ENCODE results near the gene SLC35B1.

Gene SLC35B1

DNA sequence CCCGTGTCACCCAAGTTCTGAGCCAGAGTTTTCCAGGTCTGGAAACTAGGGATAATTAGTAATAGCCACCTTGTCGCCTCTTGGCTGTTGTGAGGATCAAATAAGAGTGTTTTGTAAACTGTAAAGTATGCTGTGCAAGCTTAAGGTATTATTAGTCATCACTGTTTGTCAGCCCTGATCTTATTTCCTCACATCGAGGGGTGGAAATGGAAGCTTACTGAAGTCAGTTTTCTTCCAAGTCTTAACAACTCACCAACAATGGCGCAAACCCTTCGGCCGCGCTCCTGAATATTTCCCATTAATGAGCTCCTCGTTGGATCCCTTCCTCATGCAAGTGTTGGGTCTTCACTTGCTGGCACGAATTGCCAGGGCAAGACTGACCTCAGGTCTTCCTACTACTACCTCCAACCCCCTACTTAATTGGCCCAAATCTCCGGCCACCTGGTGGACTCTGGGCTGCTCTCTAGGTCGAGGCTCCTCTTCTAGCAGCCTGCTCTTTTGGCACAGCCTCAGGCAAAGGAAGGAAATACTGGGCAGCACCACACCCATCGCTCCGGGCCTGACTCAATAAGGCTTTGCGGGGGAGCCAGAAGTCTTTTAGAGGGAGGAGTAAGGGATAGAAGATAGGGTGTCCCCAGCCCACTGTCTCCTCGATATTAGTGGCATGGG is 885 bp upstream of the SLC35B1 start:
- DNase-seq: peak in 1 of 2 donors; percentile 65
- H3K23ac ChIP-seq (ENCODE audit: low read length): no peak overlapping the region
- peak overlapping the region; percentile 27 for H2BK5ac ChIP-seq (ENCODE audit: low read depth, low read length, poor library complexity)
- H3K79me2 ChIP-seq (ENCODE audit: control insufficient read depth, insufficient read depth, low read length, poor library complexity): peaks cover 8% of the 10 kb centered on the region
- peak overlapping the region; percentile 24 for H2AK5ac ChIP-seq (ENCODE audit: low read length)
- peak overlapping the region; percentile 28 for H3K4me2 ChIP-seq (ENCODE audit: low read length)
- H4K91ac ChIP-seq (ENCODE audit: low read depth, low read length): peak overlapping the region; percentile 52
- H4K12ac ChIP-seq (ENCODE audit: low read depth, low read length): peak overlapping the region; percentile 92
- H3K79me1 ChIP-seq (ENCODE audit: low read length): peaks cover 8% of the 10 kb centered on the region
- no peak overlapping the region for H2BK12ac ChIP-seq (ENCODE audit: low read length)
- peaks cover 17 to 24% of the 10 kb centered on the region in 2 experiments for H3K36me3 ChIP-seq (ENCODE audit: control insufficient read depth in 1 of 2, insufficient read depth in 2 of 2, low read length in 2 of 2)
- H3K9ac ChIP-seq (ENCODE audit: low read length): no peak overlapping the region
- peak overlapping the region; percentile 33 for H3K4ac ChIP-seq (ENCODE audit: low read depth, low read length)
- H3K4me1 ChIP-seq (ENCODE audit: control insufficient read depth in 1 of 2, insufficient read depth in 2 of 2, low read length in 2 of 2): peaks cover 3 to 7% of the 10 kb centered on the region in 2 experiments
- WGBS (ENCODE audit: extremely low coverage, insufficient coverage, insufficient read length): no CpG with 5 or more reads among the region's 15 CpGs
- H3K14ac ChIP-seq (ENCODE audit: low read length): no peak overlapping the region
- no peak overlapping the region for H2BK120ac ChIP-seq (ENCODE audit: insufficient read depth, low read length, poor library complexity)
- H2AFZ ChIP-seq (ENCODE audit: insufficient read depth, low read length, poor library complexity): peak overlapping the region; percentile 89
- H3K4me3 ChIP-seq (ENCODE audit: low read depth, low read length): no peak overlapping the region
- H3K27me3 ChIP-seq (ENCODE audit: insufficient read depth, low read length): no peaks in the 10 kb centered on the region
- no peaks in the 10 kb centered on the region for H3K9me3 ChIP-seq (ENCODE audit: insufficient read depth, low read depth, low read length)
- no peak overlapping the region for H3K18ac ChIP-seq (ENCODE audit: low read length)
- H4K8ac ChIP-seq (ENCODE audit: low read depth, low read length): peak overlapping the region; percentile 93
- H3K27ac ChIP-seq (ENCODE audit: low read depth, low read length): no peak overlapping the region

DNA sequence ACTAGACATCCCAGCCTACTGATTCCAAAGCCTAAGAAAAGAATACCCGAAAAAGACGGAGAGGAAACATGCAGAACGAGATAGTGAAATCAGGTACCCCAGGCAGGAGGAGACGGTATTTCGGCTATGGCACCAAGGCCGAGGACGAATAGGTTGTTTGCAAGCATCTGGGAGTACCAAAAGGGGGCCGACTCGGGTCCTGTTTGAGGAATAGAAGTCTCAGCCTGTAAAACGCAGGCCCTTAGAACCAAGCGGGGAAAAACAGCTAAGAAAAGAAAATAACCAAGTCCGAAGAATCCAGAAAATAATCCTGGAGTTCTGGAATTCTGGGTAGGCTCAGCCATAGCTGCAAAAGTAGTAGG is 537 bp downstream of the SLC35B1 start:
- Histone ChIP-seq H4K12ac (ENCODE audit: low read depth, low read length) (peak overlapping the region; percentile 45), H3K79me2 (ENCODE audit: control insufficient read depth, insufficient read depth, low read length, poor library complexity) (peaks cover 8% of the 10 kb centered on the region), H2AFZ (ENCODE audit: insufficient read depth, low read length, poor library complexity) (peak overlapping the region; percentile 33), H2AK5ac (ENCODE audit: low read length) (no peak overlapping the region), H2BK12ac (ENCODE audit: low read length) (no peak overlapping the region), H3K79me1 (ENCODE audit: low read length) (peaks cover 8% of the 10 kb centered on the region), H3K4me1 (ENCODE audit: control insufficient read depth in 1 of 2, insufficient read depth in 2 of 2, low read length in 2 of 2) (peaks cover 3 to 7% of the 10 kb centered on the region in 2 experiments), H3K23ac (ENCODE audit: low read length) (no peak overlapping the region), H2BK5ac (ENCODE audit: low read depth, low read length, poor library complexity) (peak overlapping the region; percentile 94), H3K9me3 (ENCODE audit: insufficient read depth, low read depth, low read length) (no peaks in the 10 kb centered on the region), H3K9ac (ENCODE audit: low read length) (peak overlapping the region; percentile 81), H3K14ac (ENCODE audit: low read length) (peak overlapping the region; percentile 60), H3K36me3 (ENCODE audit: control insufficient read depth in 1 of 2, insufficient read depth in 2 of 2, low read length in 2 of 2) (peaks cover 29 to 36% of the 10 kb centered on the region in 2 experiments), H4K91ac (ENCODE audit: low read depth, low read length) (peak overlapping the region; percentile 84), H4K8ac (ENCODE audit: low read depth, low read length) (peak overlapping the region; percentile 87), H2BK120ac (ENCODE audit: insufficient read depth, low read length, poor library complexity) (peak overlapping the region; percentile 82), H3K4ac (ENCODE audit: low read depth, low read length) (peak overlapping the region; percentile 90), H3K4me2 (ENCODE audit: low read length) (peak overlapping the region; percentile 89), H3K18ac (ENCODE audit: low read length) (peak overlapping the region; percentile 48), H3K4me3 (ENCODE audit: low read depth, low read length) (peak overlapping the region; percentile 93), H3K27me3 (ENCODE audit: insufficient read depth, low read length) (no peaks in the 10 kb centered on the region), H3K27ac (ENCODE audit: low read depth, low read length) (peak overlapping the region; percentile 35)
- WGBS (ENCODE audit: extremely low coverage, insufficient coverage, insufficient read length): no CpG with 5 or more reads among the region's 12 CpGs
- DNase-seq: no peak

DNA sequence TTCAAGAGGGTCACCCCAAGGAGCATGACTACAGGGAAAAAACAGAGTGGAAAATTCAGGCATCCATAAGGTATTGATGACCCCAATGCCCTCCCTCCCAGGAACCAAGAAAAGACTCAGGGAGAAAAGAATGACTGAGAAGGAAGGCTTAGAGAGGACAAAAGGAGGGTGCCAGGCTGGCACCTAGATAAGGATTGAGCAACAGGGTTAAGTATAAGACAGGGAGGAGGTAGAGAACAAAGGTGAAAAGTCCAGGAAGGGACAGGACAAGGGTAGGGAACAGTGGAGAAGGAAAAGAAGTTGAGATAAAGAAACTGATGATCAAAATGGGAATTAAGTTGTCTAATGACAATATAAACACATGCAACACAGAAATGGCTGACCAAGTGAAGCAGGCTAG is 2.5 kb downstream of the SLC35B1 start:
- Histone ChIP-seq H2BK5ac (ENCODE audit: low read depth, low read length, poor library complexity) (no peak overlapping the region), H3K27me3 (ENCODE audit: insufficient read depth, low read length) (no peaks in the 10 kb centered on the region), H3K79me1 (ENCODE audit: low read length) (peaks cover 8% of the 10 kb centered on the region), H4K91ac (ENCODE audit: low read depth, low read length) (no peak overlapping the region), H3K23ac (ENCODE audit: low read length) (no peak overlapping the region), H3K4me1 (ENCODE audit: control insufficient read depth in 1 of 2, insufficient read depth in 2 of 2, low read length in 2 of 2) (peaks cover 3 to 7% of the 10 kb centered on the region in 2 experiments), H3K18ac (ENCODE audit: low read length) (no peak overlapping the region), H3K9me3 (ENCODE audit: insufficient read depth, low read depth, low read length) (no peaks in the 10 kb centered on the region), H2AFZ (ENCODE audit: insufficient read depth, low read length, poor library complexity) (no peak overlapping the region), H3K27ac (ENCODE audit: low read depth, low read length) (peak overlapping the region; percentile 12), H3K4ac (ENCODE audit: low read depth, low read length) (no peak overlapping the region), H2BK120ac (ENCODE audit: insufficient read depth, low read length, poor library complexity) (no peak overlapping the region), H2AK5ac (ENCODE audit: low read length) (no peak overlapping the region), H3K14ac (ENCODE audit: low read length) (no peak overlapping the region), H4K12ac (ENCODE audit: low read depth, low read length) (no peak overlapping the region), H2BK12ac (ENCODE audit: low read length) (no peak overlapping the region), H4K8ac (ENCODE audit: low read depth, low read length) (no peak overlapping the region), H3K4me2 (ENCODE audit: low read length) (no peak overlapping the region), H3K36me3 (ENCODE audit: control insufficient read depth in 1 of 2, insufficient read depth in 2 of 2, low read length in 2 of 2) (peaks cover 39 to 48% of the 10 kb centered on the region in 2 experiments), H3K9ac (ENCODE audit: low read length) (no peak overlapping the region), H3K79me2 (ENCODE audit: control insufficient read depth, insufficient read depth, low read length, poor library complexity) (peaks cover 8% of the 10 kb centered on the region), H3K4me3 (ENCODE audit: low read depth, low read length) (no peak overlapping the region)
- DNase-seq: no peak

DNA sequence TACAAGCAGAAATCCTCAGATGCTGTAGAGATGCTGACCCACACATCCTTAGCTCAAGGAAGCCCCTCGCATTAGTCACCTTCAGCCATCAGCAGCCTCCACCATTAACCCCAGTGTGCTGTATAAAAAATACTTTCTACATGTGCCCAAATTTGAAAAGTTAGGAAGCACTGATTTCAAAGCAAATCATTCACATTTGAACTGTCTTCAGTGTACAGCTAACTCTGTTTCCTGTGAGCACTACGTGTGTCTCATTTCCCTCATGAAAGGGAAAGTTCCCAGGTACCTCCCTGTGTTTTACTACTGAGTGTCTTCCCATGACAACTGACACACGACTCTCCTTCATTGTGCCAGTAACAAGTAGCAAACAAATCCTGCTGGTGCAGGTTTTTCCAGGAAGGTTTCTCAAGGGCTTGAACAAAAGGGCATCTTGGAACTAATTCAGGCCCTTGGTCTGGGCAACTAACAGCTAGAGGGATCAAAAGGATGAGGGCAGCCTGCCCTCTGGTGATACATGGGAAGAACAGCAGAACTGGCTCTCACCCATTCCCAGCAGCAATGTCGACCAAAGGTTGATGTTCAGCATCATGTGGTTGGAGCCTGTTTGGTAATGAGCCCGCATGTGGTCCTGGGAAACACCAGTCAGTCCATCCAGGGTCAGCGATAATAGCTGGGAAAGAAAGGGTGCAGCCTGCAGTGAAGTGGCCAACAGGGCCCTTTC is 4.0 kb downstream of the SLC35B1 start:
- Histone ChIP-seq H2AK5ac (ENCODE audit: low read length) (no peak overlapping the region), H4K91ac (ENCODE audit: low read depth, low read length) (no peak overlapping the region), H3K4me2 (ENCODE audit: low read length) (no peak overlapping the region), H3K4me1 (ENCODE audit: control insufficient read depth in 1 of 2, insufficient read depth in 2 of 2, low read length in 2 of 2) (peaks cover 2 to 4% of the 10 kb centered on the region in 2 experiments), H3K9ac (ENCODE audit: low read length) (no peak overlapping the region), H4K12ac (ENCODE audit: low read depth, low read length) (no peak overlapping the region), H3K79me1 (ENCODE audit: low read length) (peaks cover 8% of the 10 kb centered on the region), H3K79me2 (ENCODE audit: control insufficient read depth, insufficient read depth, low read length, poor library complexity) (peaks cover 8% of the 10 kb centered on the region), H2BK120ac (ENCODE audit: insufficient read depth, low read length, poor library complexity) (no peak overlapping the region), H3K14ac (ENCODE audit: low read length) (no peak overlapping the region), H3K4me3 (ENCODE audit: low read depth, low read length) (no peak overlapping the region), H4K8ac (ENCODE audit: low read depth, low read length) (no peak overlapping the region), H3K27ac (ENCODE audit: low read depth, low read length) (no peak overlapping the region), H3K18ac (ENCODE audit: low read length) (no peak overlapping the region), H2BK12ac (ENCODE audit: low read length) (no peak overlapping the region), H2BK5ac (ENCODE audit: low read depth, low read length, poor library complexity) (no peak overlapping the region), H3K4ac (ENCODE audit: low read depth, low read length) (no peak overlapping the region), H2AFZ (ENCODE audit: insufficient read depth, low read length, poor library complexity) (no peak overlapping the region), H3K27me3 (ENCODE audit: insufficient read depth, low read length) (no peaks in the 10 kb centered on the region), H3K23ac (ENCODE audit: low read length) (no peak overlapping the region), H3K9me3 (ENCODE audit: insufficient read depth, low read depth, low read length) (no peaks in the 10 kb centered on the region), H3K36me3 (ENCODE audit: control insufficient read depth in 1 of 2, insufficient read depth in 2 of 2, low read length in 2 of 2) (peaks cover 43 to 52% of the 10 kb centered on the region in 2 experiments)
- no CpG with 5 or more reads among the region's 6 CpGs for WGBS (ENCODE audit: extremely low coverage, insufficient coverage, insufficient read length)
- DNase-seq: peak; percentile 82 to 85
